HG02943 (cell line): ENCODE measurements around the gene SNAI3.

ENCODE experiments used
- ATAC-seq: cut with Tn5 transposase; IDR thresholded peaks from one replicate; pipeline ENCODE4 v1.9.1; 2021; ENCODE audit warnings: mild to moderate bottlenecking, low read depth, moderate library complexity; ENCODE audit not compliant: unreplicated experiment

SNAI3 gene

DNA sequence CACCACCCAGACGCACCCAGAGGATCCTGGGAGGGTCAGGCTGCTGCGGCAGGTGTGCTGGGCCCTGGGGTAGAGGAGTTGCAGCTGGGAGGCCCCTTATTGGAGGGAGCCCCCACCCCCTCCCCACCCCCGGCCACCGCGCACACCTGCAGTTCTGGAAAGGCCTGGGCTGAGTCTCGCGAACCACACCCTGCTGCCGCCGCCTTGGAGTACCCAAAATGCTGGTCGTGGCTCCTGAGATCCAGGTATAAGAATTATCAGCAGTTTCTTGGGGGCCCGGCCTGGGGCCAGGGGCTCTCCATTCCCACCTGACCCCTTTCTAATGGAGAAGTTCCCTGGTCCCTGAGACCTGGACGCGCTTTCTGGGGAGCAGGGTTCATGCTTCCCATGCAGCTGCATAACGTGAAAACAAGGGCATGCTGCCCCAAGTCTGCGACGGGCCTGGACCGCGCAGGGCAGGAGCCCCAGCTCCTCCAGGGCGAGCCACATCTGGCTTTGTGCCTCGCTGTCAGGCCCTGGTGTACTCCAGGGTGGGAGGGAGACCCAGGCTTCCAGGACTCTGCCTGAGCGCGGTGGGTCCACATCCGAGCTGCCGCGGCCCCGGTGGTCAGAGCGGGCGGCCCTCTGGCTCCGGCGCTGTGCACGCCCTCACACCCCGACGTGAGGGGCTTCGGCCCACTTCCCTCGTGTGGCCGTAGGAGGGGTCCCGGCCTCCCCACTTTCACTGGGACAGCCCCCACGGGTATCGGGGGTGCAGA, 7.3 kb upstream of the SNAI3 start:
- no peak for ATAC-seq

DNA sequence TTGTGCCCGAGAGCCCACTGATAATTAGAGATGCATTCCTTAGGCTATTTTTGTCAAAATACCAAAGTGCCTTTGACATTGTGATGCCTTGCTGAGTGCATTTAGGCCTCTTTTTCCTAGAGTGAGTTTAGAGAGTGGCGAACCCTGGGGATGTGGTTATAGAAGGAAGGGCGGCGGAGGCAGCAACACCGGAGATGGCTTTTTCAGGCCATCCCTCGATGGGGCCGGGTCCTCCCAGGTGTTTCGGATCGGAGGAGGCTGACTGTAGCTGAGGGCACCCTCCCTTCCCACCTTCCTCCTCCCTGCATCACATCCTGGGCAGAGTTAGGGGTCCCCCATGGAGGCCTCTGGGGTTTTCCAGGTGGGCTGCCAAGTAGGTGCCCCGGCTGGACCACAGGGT, 6.6 kb upstream of the SNAI3 start:
- no peak for ATAC-seq

DNA sequence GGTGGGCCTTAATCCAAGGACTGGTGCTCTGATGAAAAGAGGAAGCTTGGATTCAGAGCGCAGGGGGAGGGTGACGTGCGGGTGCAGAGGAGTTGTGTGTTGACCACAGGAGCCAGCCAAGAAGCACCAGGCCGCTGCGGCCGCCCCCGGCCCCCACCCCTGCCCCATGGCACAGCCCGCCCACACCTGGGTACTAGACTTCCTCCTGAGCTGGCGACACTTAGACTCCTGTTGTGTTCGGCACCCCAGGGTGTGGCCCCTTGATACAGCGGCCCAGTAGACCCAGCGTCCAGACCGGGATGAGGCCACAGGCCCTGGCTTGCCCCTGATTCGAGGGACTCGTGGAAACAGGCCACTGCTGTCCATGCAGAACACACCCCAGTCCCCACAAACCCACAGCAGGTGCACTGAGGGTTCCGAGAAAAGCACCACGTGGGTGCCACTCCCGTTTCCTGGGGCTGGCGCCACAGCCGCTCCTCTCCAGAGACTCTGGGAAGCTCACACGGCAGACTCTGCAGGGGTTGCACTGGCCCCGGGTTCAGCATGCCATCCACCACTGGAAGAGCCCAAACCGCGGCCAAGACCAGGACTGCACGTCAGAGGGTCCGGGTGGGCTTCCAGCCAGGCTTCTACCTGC, 5.7 kb upstream of the SNAI3 start:
- no peak for ATAC-seq

GRCh38 chr16:88691129-88691813, 5.0 kb upstream of the SNAI3 start:
- no peak for ATAC-seq

- no peak for ATAC-seq
Measured at GRCh38 chr16:88690341-88691128, 4.2 kb upstream of the SNAI3 start.

GRCh38 chr16:88688013-88688778, 1.9 kb upstream of the SNAI3 start:
- no peak for ATAC-seq

DNA sequence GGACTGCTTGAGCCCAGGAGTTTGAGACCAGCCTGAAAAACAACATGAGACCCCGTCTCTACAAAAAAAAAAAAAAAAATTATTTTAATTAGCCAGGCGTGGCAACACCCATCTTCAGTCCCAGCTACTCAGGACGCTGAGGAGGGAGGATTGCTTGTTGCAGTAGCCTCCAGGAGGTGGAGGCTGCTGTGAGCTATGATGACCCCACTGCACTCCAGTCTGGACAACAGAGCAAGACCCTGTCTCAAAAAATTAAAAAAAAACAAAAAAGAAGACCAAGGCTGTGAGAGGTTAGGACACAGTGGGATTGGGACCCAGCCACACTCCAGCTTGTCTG, 1.3 kb upstream of the SNAI3 start:
- ATAC-seq, result no peak

DNA sequence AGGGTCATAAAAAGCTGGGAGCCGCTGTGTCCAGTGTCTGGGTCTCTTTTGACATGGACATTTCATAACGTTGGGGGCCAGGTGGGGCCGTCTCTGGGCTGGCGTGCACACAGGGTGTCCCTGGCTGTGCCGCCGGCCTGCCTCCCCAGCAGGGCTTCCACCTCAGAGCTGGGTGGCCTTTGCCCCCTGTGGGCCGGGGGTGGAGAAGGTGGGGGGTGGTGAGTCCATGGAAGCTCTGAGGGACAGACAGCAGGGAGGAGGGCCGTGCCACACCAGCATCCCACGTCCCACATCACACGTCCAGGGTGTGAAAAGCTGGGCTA, 908 bp upstream of the SNAI3 start:
- ATAC-seq, result no peak

DNA sequence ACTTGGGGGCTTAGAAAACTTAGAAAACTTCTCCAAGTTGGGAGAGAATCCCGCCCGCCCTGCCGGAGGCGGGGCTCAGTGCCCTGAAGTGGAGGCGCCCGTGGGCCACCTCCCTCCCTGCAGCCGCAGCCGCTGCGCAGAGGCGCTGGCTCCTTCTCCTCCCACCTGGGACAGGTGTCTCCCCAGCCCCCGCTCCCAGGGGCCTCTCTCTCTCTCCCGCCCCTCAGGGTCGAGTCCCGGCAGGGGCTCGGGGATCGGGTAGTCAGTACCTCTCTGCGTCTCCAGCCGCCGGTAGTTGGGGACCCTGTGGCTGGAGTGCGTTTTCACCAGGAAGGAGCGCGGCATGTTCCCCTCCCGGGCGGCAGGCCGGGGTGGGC, 257 bp downstream of the SNAI3 start:
- no peak for ATAC-seq

GRCh38 chr16:88685156-88686061, 898 bp downstream of the SNAI3 start:
- ATAC-seq, result no peak

GRCh38 chr16:88684569-88685155, 1.6 kb downstream of the SNAI3 start:
- no peak for ATAC-seq

GRCh38 chr16:88681709-88682451, 4.4 kb downstream of the SNAI3 start:
- ATAC-seq, result peak; percentile 63

GRCh38 chr16:88681084-88681680, 5.1 kb downstream of the SNAI3 start:
- peak; percentile 20 for ATAC-seq

DNA sequence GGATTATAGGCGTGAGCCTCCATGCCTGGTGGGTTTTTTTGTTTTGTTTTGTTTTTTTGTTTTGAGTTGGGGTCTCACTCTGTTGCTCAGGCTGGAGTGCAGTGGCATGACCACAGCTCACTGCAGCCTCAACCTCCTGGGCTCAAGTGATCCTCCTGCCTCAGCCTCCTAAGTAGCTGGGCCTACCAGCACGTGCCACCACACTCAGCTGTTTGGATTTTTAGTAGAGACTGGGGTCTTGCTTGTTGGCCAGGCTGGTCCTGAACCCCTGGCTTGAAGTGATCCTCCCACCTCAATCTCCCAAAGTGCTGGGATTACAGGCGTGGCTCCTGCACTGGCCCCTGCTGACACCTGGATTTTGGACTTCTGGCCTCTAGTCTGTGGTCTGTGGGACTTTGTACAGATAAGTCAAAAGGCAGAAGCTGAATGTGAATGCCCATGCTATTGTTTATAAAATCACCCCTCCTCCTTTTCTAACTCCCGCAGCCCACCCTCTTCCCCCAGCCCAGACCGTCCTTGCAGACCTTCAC, 5.7 kb downstream of the SNAI3 start:
- no peak for ATAC-seq

DNA sequence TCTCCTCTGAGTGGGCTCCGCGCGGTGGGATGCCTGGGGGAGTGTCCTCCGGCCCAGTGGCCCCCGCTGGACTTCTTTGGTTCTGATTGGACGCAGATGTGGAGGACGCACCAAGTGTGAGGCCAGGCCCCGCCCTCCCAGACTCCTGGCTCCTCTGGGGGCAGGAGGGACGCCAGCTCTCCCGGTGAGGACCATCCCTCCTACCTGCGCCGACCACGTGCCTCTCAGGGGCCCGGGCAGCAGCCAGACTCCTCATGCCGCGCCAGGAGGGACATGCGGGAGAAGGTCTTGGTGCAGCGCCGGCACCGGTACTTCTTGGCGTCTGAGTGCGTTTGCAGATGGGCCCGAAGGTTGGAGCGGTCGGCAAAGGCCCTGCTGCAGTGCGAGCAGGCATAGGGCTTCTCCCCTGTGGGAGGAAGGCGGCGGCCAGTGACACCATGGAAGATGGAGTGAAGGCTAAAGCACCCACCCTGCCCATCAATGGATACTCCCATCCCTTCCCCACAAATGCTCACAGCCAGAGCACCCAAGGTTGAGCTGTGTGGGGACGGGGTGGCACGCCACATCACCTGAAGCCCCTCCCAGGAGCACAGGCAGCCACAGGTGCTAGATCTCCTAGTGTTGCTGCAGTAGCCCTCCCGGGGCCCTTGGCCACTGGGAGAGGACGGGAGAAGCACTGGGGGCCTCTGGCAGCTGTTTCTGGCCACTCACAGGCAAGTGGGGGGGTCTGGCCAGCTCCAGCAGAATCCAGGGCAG, 7.9 kb downstream of the SNAI3 start:
- no peak for ATAC-seq

DNA sequence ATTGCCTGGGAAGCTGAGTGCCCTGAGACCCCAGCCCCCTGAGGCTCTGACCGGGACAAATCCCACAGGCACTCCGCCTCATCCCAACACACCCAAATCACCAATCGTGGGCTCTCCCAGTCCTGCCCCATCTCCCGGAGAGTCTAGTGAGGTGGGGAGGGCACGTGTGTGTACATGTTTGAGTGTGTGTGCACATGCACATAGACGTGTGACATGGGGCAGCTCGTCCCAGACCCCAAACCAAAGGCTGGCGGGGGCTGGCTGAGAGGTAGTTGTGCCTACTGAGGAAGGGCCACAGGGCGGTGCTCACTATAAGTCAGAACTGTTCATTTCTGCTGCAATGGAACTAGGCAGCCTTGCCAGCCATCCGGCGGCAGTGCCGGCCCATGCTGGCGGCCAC, 8.6 kb downstream of the SNAI3 start:
- ATAC-seq, result no peak
